Neural cell (in vitro differentiated cells): ENCODE results near the gene SEMA3F. TPM values are rescaled to one million over a fixed set of nuclear protein-coding genes. Genes with fewer than 3 reads are reported as not detected.

ENCODE experiments used
- H2AFZ ChIP-seq: fragments of 200-600, 300-800 bp; sonication (generic), shearing (Covaris generic); 2 replicates; pipeline ENCODE4 v1.6.0; 2014; ENCODE audit warnings: low read depth, mild to moderate bottlenecking, antibody characterized with exemption, low read length, moderate library complexity
- H3F3A ChIP-seq: fragments of 200-600 bp; shearing (Covaris generic); 2 replicates; pipeline ENCODE4 v1.6.1; 2016; ENCODE audit warnings: mild to moderate bottlenecking, moderate library complexity, mixed read lengths, antibody characterized with exemption, low read length; ENCODE audit not compliant: insufficient read depth, poor library complexity, severe bottlenecking
- H3K27ac ChIP-seq: fragments of 200-600, 300-800 bp; sonication (generic), shearing (Covaris generic); 2 replicates; pipeline ENCODE4 v1.5.1; 2014; ENCODE audit warnings: mild to moderate bottlenecking, low read length, moderate library complexity
- H3K27me3 ChIP-seq: fragments of 300-800, 200-600 bp; sonication (generic), shearing (Covaris generic); 2 replicates; pipeline ENCODE4 v1.6.0; 2014; ENCODE audit warnings: mild to moderate bottlenecking, low read depth, low read length, moderate library complexity; ENCODE audit not compliant: insufficient read depth
- H3K36me3 ChIP-seq: fragments of 300-800, 200-600 bp; sonication (generic), shearing (Covaris generic); 2 replicates; pipeline ENCODE4 v1.5.1; 2014; ENCODE audit warnings: mild to moderate bottlenecking, antibody characterized with exemption, low read length, moderate library complexity; ENCODE audit not compliant: insufficient read depth
- H3K4me2 ChIP-seq: fragments of 300-800, 200-600 bp; sonication (generic), shearing (Covaris generic); 2 replicates; pipeline ENCODE4 v1.6.0; 2014; ENCODE audit warnings: mild to moderate bottlenecking, low read length
- H3K4me3 ChIP-seq: fragments of 300-800, 200-600 bp; sonication (generic), shearing (Covaris generic); 2 replicates; pipeline ENCODE4 v1.5.1; 2014; ENCODE audit warnings: mild to moderate bottlenecking, low read length, moderate library complexity
- H3K79me2 ChIP-seq: fragments of 200-600 bp; shearing (Covaris generic); replicated peaks from 2 replicates; pipeline ENCODE4 v1.6.0; 2014; ENCODE audit warnings: mild to moderate bottlenecking, low read length, moderate library complexity; ENCODE audit not compliant: insufficient read depth
- H3K9ac ChIP-seq: fragments of 300-800, 200-600 bp; sonication (generic), shearing (Covaris generic); 2 replicates; pipeline ENCODE4 v1.6.1; 2016; ENCODE audit warnings: mild to moderate bottlenecking, low read length, mixed read lengths
- H3K9me2 ChIP-seq: fragments of 200-600 bp; shearing (Covaris generic); 2 replicates; pipeline ENCODE4 v1.6.1; 2016; ENCODE audit warnings: mild to moderate bottlenecking, low read length, mixed read lengths; ENCODE audit not compliant: insufficient read depth
- H3K9me3 ChIP-seq: fragments of 200-600, 300-800 bp; sonication (generic), shearing (Covaris generic); 2 replicates; pipeline ENCODE4 v1.6.1; 2016; ENCODE audit warnings: mild to moderate bottlenecking, mixed run types, low read length, moderate library complexity, mixed read lengths
- H4K20me1 ChIP-seq: fragments of 200-600 bp; shearing (Covaris generic); 2 replicates; pipeline ENCODE4 v1.6.1; 2016; ENCODE audit warnings: mild to moderate bottlenecking, mixed run types; ENCODE audit not compliant: insufficient read depth
- EP300 ChIP-seq: fragments of 450-650 bp; conservative IDR thresholded peaks from 2 replicates; pipeline ENCODE4 v1.6.1; 2014; ENCODE audit warnings: antibody characterized with exemption, mild to moderate bottlenecking, moderate library complexity; ENCODE audit not compliant: poor library complexity, severe bottlenecking
- EZH2 ChIP-seq: fragments of 200-600, 300-800 bp; shearing (Covaris generic), sonication (generic); IDR thresholded peaks from 2 replicates; pipeline ENCODE4 v1.6.1; 2014; ENCODE audit warnings: antibody characterized with exemption, low read length, borderline replicate concordance, mild to moderate bottlenecking; ENCODE audit not compliant: insufficient read depth, poor library complexity, severe bottlenecking
- MXI1 ChIP-seq: fragments of 450-650 bp; conservative IDR thresholded peaks from 2 replicates; pipeline ENCODE4 v1.6.1; 2014; ENCODE audit warnings: antibody characterized with exemption, mild to moderate bottlenecking; ENCODE audit not compliant: poor library complexity, severe bottlenecking
- POLR2AphosphoS5 ChIP-seq: IDR thresholded peaks from 2 replicates; pipeline ENCODE4 v1.6.1; 2012
- RAD21 ChIP-seq: fragments of 450-650 bp; conservative IDR thresholded peaks from 2 replicates; pipeline ENCODE4 v1.6.1; 2014; ENCODE audit warnings: antibody characterized with exemption, mild to moderate bottlenecking, moderate library complexity
- REST ChIP-seq: IDR thresholded peaks from 2 replicates; pipeline ENCODE4 v1.6.1; 2012; ENCODE audit warnings: borderline replicate concordance
- SMC3 ChIP-seq: fragments of 450-650 bp; conservative IDR thresholded peaks from 2 replicates; pipeline ENCODE4 v1.6.1; 2014; ENCODE audit warnings: antibody characterized with exemption, mild to moderate bottlenecking, moderate library complexity; ENCODE audit not compliant: poor library complexity
- TAF1 ChIP-seq: IDR thresholded peaks from 2 replicates; pipeline ENCODE4 v1.6.1; 2012; ENCODE audit warnings: low read depth
- polyA plus RNA-seq: library from polyadenylated mRNA; depleted of rRNA; stranded (reverse); fragments of >200 nt; gene quantifications from 2 replicates; pipeline ENCODE4 v1.2.3, GENCODE V29; 2014

The SEMA3F gene
- polyA plus RNA-seq, 1 donor from 2014 or later: 17.0 TPM

- peak overlapping the region; percentile 84 for H3K4me3 ChIP-seq
- no peaks in the 10 kb centered on the region for H3K9me2 ChIP-seq
- TF ChIP-seq MXI1 (peak; percentile 49), TAF1 (no peak)
- peaks cover 15% of the 10 kb centered on the region for H3K79me2 ChIP-seq
- no peaks in the 10 kb centered on the region for H4K20me1 ChIP-seq
- H3K36me3 ChIP-seq: no peaks in the 10 kb centered on the region
- H2AFZ ChIP-seq: no peak overlapping the region
- H3K27ac ChIP-seq: peak overlapping the region; percentile 21
- H3K9me3 ChIP-seq: no peaks in the 10 kb centered on the region
- H3K9ac ChIP-seq: peak overlapping the region; percentile 89
- H3K27me3 ChIP-seq: no peaks in the 10 kb centered on the region
- H3F3A ChIP-seq: no peaks in the 10 kb centered on the region
- H3K4me2 ChIP-seq: peak overlapping the region; percentile 94
These were observed 361 bp downstream of the SEMA3F start for GRCh38 chr3:50155491-50155878.

GRCh38 chr3:50155891-50156290 is 767 bp downstream of the SEMA3F start:
- no peaks in the 10 kb centered on the region for H3K27me3 ChIP-seq
- H3K4me2 ChIP-seq: peak overlapping the region; percentile 94
- H2AFZ ChIP-seq: no peak overlapping the region
- TF ChIP-seq SMC3: no peak
- peak; percentile 19 for TF ChIP-seq MXI1
- no peak for TF ChIP-seq POLR2AphosphoS5
- no peak for TF ChIP-seq EP300
- H3K9me3 ChIP-seq: no peaks in the 10 kb centered on the region
- H3K27ac ChIP-seq: peak overlapping the region; percentile 21
- no peaks in the 10 kb centered on the region for H4K20me1 ChIP-seq
- H3K4me3 ChIP-seq: peak overlapping the region; percentile 84
- H3K9ac ChIP-seq: peak overlapping the region; percentile 89
- no peaks in the 10 kb centered on the region for H3F3A ChIP-seq
- peaks cover 15% of the 10 kb centered on the region for H3K79me2 ChIP-seq
- H3K9me2 ChIP-seq: no peaks in the 10 kb centered on the region
- no peaks in the 10 kb centered on the region for H3K36me3 ChIP-seq

- Histone ChIP-seq H3K9me3 (no peaks in the 10 kb centered on the region), H3F3A (no peaks in the 10 kb centered on the region), H3K4me2 (peak overlapping the region; percentile 94), H3K9ac (peak overlapping the region; percentile 89), H3K9me2 (no peaks in the 10 kb centered on the region), H3K27me3 (no peaks in the 10 kb centered on the region), H3K27ac (peak overlapping the region; percentile 64), H3K4me3 (peak overlapping the region; percentile 84), H3K79me2 (peaks cover 15% of the 10 kb centered on the region), H2AFZ (peak overlapping the region; percentile 27), H3K36me3 (no peaks in the 10 kb centered on the region), H4K20me1 (no peaks in the 10 kb centered on the region)
- TF ChIP-seq REST (no peak), EZH2 (no peak), EP300 (no peak), RAD21 (peak; percentile 5), MXI1 (no peak), POLR2AphosphoS5 (peak; percentile 80), TAF1 (peak; percentile 32)
These were observed 1.7 kb downstream of the SEMA3F start for GRCh38 chr3:50156549-50157493.
